B cell (primary cell): Measurements from ENCODE around the gene PRSS50.

Experiments
- CTCF ChIP-seq: fragments of 200-600 bp; IDR thresholded peaks from one replicate; pipeline ENCODE4 v1.8.0; 2022; ENCODE audit warnings: antibody characterized with exemption, mild to moderate bottlenecking
- EZH2 ChIP-seq: IDR thresholded peaks from 2 replicates; pipeline ENCODE4 v1.6.1; 2012; ENCODE audit warnings: borderline replicate concordance, low read depth, mild to moderate bottlenecking, moderate library complexity, low read length; ENCODE audit not compliant: insufficient read depth, poor library complexity, severe bottlenecking

- no peak for TF ChIP-seq CTCF
- no peak for TF ChIP-seq EZH2
Measured at GRCh38 chr3:46693038-46693891, 24.4 kb downstream of the PRSS50 start, which contains the start of gene ALS2CL.
